H1 (cell line): ENCODE results near the gene INTS1. TPM values are rescaled to one million over a fixed set of nuclear protein-coding genes. Genes with fewer than 3 reads are reported as not detected.

ENCODE experiments used
- CTCF ChIA-PET: fragments of 300-600 bp; sonication (Branson Sonifier 250); formaldehyde crosslinking; loops from one replicate; lab custom pipeline; 2021; ENCODE audit not compliant: partially characterized antibody; lab: Charles Lee
- POLR2A ChIA-PET: fragments of 300-600 bp; sonication (Branson Sonifier 250); formaldehyde crosslinking; loops from one replicate; lab custom pipeline; 2021; ENCODE audit warnings: inconsistent platforms; ENCODE audit not compliant: partially characterized antibody; lab: Charles Lee
- DNase-seq, 2 experiments: peaks; one replicate each; pipeline versions ENCODE4 v3.0.0 to v3.0.0-alpha.2; 2010 to 2022; ENCODE audit warnings: low spot score in 2 of 2, low read depth in 1 of 2, mixed read lengths in 1 of 2
- FAIRE-seq: peaks from 2 replicates; lab custom pipeline; 2011; peaks lifted over from hg19 to GRCh38; lab: Jason Lieb, UNC
- H2AFZ ChIP-seq: 2 replicates; pipeline ENCODE4 v1.8.1; 2012; ENCODE audit warnings: low read length, inconsistent platforms
- H2AK5ac ChIP-seq: 2 replicates; pipeline ENCODE4 v1.6.1; 2013; ENCODE audit warnings: low read depth, low read length
- H2BK120ac ChIP-seq: replicated peaks from 2 replicates; pipeline ENCODE3; 2013; ENCODE audit warnings: low read depth, low read length, inconsistent platforms
- H2BK12ac ChIP-seq: 2 replicates; pipeline ENCODE4 v1.6.1; 2013; ENCODE audit warnings: low read depth, low read length
- H2BK15ac ChIP-seq: 2 replicates; pipeline ENCODE4 v1.6.1; 2013; ENCODE audit warnings: low read length
- H2BK20ac ChIP-seq: 2 replicates; pipeline ENCODE4 v1.6.1; 2013; ENCODE audit warnings: low read length
- H2BK5ac ChIP-seq: 2 replicates; pipeline ENCODE4 v1.6.1; 2013; ENCODE audit warnings: low read depth, low read length
- H3K14ac ChIP-seq: 2 replicates; pipeline ENCODE4 v1.6.1; 2013; ENCODE audit warnings: inconsistent platforms; ENCODE audit not compliant: insufficient read length
- H3K18ac ChIP-seq: 2 replicates; pipeline ENCODE4 v1.6.1; 2013; ENCODE audit warnings: low read length; ENCODE audit errors: extremely low read depth
- H3K23ac ChIP-seq: 2 replicates; pipeline ENCODE4 v1.6.1; 2013; ENCODE audit warnings: inconsistent platforms; ENCODE audit not compliant: insufficient read length
- H3K23me2 ChIP-seq: 2 replicates; pipeline ENCODE4 v1.6.1; 2013; ENCODE audit warnings: low read depth, low read length
- H3K27ac ChIP-seq: 2 replicates; pipeline ENCODE4 v1.6.1; 2011; ENCODE audit warnings: low read depth, low read length, inconsistent platforms
- H3K27me3 ChIP-seq, 4 experiments: replicated peaks in 1 of 4; 1 replicate in 1 of 4; 2 replicates in 3 of 4; pipeline versions ENCODE4 v1.6.1 to v1.8.1; 2011 to 2013; ENCODE audit warnings: low read length in 3 of 4, mild to moderate bottlenecking in 3 of 4, inconsistent platforms in 2 of 4, mixed read lengths in 2 of 4, moderate library complexity in 1 of 4; ENCODE audit not compliant: control insufficient read depth in 3 of 4, insufficient read depth in 3 of 4; ENCODE audit errors: extremely low read depth in 1 of 4
- H3K36me3 ChIP-seq, 4 experiments: 2 replicates each; pipeline versions ENCODE4 v1.6.1 to v1.8.1; 2011 to 2013; ENCODE audit warnings: mild to moderate bottlenecking in 4 of 4, low read length in 3 of 4, moderate library complexity in 2 of 4, control low read depth in 1 of 4, inconsistent platforms in 1 of 4; ENCODE audit not compliant: insufficient read depth in 4 of 4, control insufficient read depth in 2 of 4
- H3K4ac ChIP-seq: replicated peaks from 2 replicates; pipeline ENCODE3; 2013; ENCODE audit warnings: low read length, low read depth, mixed read lengths, inconsistent platforms; ENCODE audit not compliant: insufficient read length
- H3K4me1 ChIP-seq, 4 experiments: replicated peaks in 1 of 4; 1 replicate in 1 of 4; 2 replicates in 3 of 4; pipeline versions ENCODE4 v1.6.1 to v1.8.1; 2011 to 2013; ENCODE audit warnings: low read length in 3 of 4, inconsistent platforms in 2 of 4, mixed read lengths in 1 of 4; ENCODE audit not compliant: insufficient read depth in 4 of 4, control insufficient read depth in 3 of 4
- H3K4me2 ChIP-seq, 2 experiments: 2 replicates each; pipeline versions ENCODE4 v1.6.1 to v1.8.1; 2011 to 2013; ENCODE audit warnings: low read depth in 2 of 2, low read length in 2 of 2, control low read depth in 1 of 2, inconsistent platforms in 1 of 2, mild to moderate bottlenecking in 1 of 2; ENCODE audit not compliant: insufficient read depth in 1 of 2
- H3K4me3 ChIP-seq, 4 experiments: fragments of 200-600, 300-600 bp in 1 of 4; sonication (generic), shearing (Covaris generic), sonication (Bioruptor Twin) in 1 of 4; 2 replicates each; pipeline versions ENCODE4 v1.5.1 to v1.8.1; 2011 to 2016; ENCODE audit warnings: low read length in 4 of 4, low read depth in 3 of 4, control low read depth in 2 of 4, inconsistent platforms in 2 of 4, mild to moderate bottlenecking in 2 of 4, mixed read lengths in 1 of 4, moderate library complexity in 1 of 4; ENCODE audit not compliant: insufficient read depth in 2 of 4; ENCODE audit errors: extremely low read depth in 1 of 4
- H3K56ac ChIP-seq: replicated peaks from 2 replicates; pipeline ENCODE3; 2013; ENCODE audit warnings: low read depth, mild to moderate bottlenecking, mixed read lengths, low read length, inconsistent platforms; ENCODE audit not compliant: insufficient read length
- H3K79me1 ChIP-seq: 2 replicates; pipeline ENCODE4 v1.6.1; 2013; ENCODE audit warnings: low read depth, low read length, control low read depth
- H3K79me2 ChIP-seq, 2 experiments: 2 replicates each; pipeline versions ENCODE4 v1.6.1 to v1.8.1; 2012 to 2013; ENCODE audit warnings: low read length in 2 of 2, mild to moderate bottlenecking in 2 of 2, inconsistent platforms in 1 of 2; ENCODE audit not compliant: insufficient read depth in 2 of 2, control insufficient read depth in 1 of 2
- H3K9ac ChIP-seq, 4 experiments: replicated peaks in 1 of 4; 1 replicate in 1 of 4; 2 replicates in 3 of 4; pipeline versions ENCODE4 v1.6.1 to v1.8.1; 2011 to 2013; ENCODE audit warnings: low read depth in 3 of 4, low read length in 3 of 4, control low read depth in 2 of 4, mild to moderate bottlenecking in 2 of 4, moderate library complexity in 2 of 4, inconsistent platforms in 1 of 4; ENCODE audit errors: extremely low read depth in 1 of 4
- H3K9me3 ChIP-seq, 2 experiments: 2 replicates each; pipeline versions ENCODE4 v1.6.1 to v1.8.1; 2012 to 2013; ENCODE audit warnings: mild to moderate bottlenecking in 2 of 2, moderate library complexity in 2 of 2, control low read depth in 1 of 2, inconsistent platforms in 1 of 2, low read depth in 1 of 2, low read length in 1 of 2, mixed read lengths in 1 of 2; ENCODE audit not compliant: insufficient read depth in 2 of 2
- H4K20me1 ChIP-seq, 2 experiments: replicated peaks in 1 of 2; 2 replicates each; pipeline versions ENCODE3 to v1.8.1; 2011 to 2013; ENCODE audit warnings: inconsistent platforms in 2 of 2, low read length in 2 of 2, mild to moderate bottlenecking in 1 of 2; ENCODE audit not compliant: insufficient read depth in 2 of 2, control insufficient read depth in 1 of 2
- H4K5ac ChIP-seq: 2 replicates; pipeline ENCODE4 v1.6.1; 2013; ENCODE audit warnings: low read length, low read depth, mixed read lengths, inconsistent platforms; ENCODE audit not compliant: insufficient read length
- H4K8ac ChIP-seq: 2 replicates; pipeline ENCODE4 v1.8.0; 2013; ENCODE audit warnings: mild to moderate bottlenecking, moderate library complexity, low read length, inconsistent platforms; ENCODE audit not compliant: insufficient read depth; ENCODE audit errors: extremely low read depth
- H4K91ac ChIP-seq: replicated peaks from 2 replicates; pipeline ENCODE3; 2013; ENCODE audit warnings: low read length, mixed read lengths, inconsistent platforms; ENCODE audit not compliant: insufficient read length
- SIX5 ChIP-seq: IDR thresholded peaks from 2 replicates; pipeline ENCODE4 v1.6.1; 2011; ENCODE audit warnings: mild to moderate bottlenecking, low read depth, low read length
- SP4 ChIP-seq: IDR thresholded peaks from 2 replicates; pipeline ENCODE4 v1.6.1; 2012; ENCODE audit warnings: low read length, inconsistent platforms
- WGBS, 2 experiments: shearing (Covaris generic) in 1 of 2; methylation state at CpG; one replicate each; pipeline versions ENCODE4 v1.1.6 to v1.1.7; 2013 to 2015; ENCODE audit warnings: low lambda C conversion rate in 2 of 2, mixed read lengths in 2 of 2, inconsistent platforms in 1 of 2, low coverage in 1 of 2, missing lambda C conversion rate in 1 of 2; ENCODE audit not compliant: insufficient replicate concordance in 2 of 2, insufficient coverage in 1 of 2, insufficient read length in 1 of 2; ENCODE audit errors: extremely low coverage in 1 of 2, missing lambda C conversion rate in 1 of 2; 5-methylcytosine and 5-hydroxymethylcytosine counted together
- polyA plus RNA-seq, 7 experiments: library from polyadenylated mRNA; depleted of rRNA in 3 of 7; stranded (reverse) in 5 of 7; unstranded in 2 of 7; fragments of >200 nt in 5 of 7; fragments of 200-250 nt in 2 of 7; gene quantifications; 1 replicate in 5 of 7; 2 replicates in 1 of 7; 4 replicates in 1 of 7; pipeline versions ENCODE4 v1.2.1 to v1.2.3, GENCODE V29; 2011 to 2013; ENCODE audit warnings: missing spikeins in 2 of 7, mixed read lengths in 2 of 7
- total RNA-seq: library from RNA; stranded (reverse); fragmentation: NEBNext Ultra II Directional; extraction: Animal tissue kit (Norgen Biotek cat#: 25700); gene quantifications from 2 replicates; pipeline ENCODE4 v1.2.1, GENCODE V29; 2021

INTS1 gene
- total and polyA plus RNA-seq, 2 of the 8 experiments (the other 6 are each of a cell fraction or from before 2014, with no cell fraction given): 76.9 to 104 TPM

GRCh38 chr7:1550005-1550845 is 46.0 kb upstream of the INTS1 start:
- Histone ChIP-seq H3K18ac (no peak overlapping the region; the same call in 1 of the 2 replicates), H3K9ac (no peak overlapping the region), H4K5ac (peak overlapping the region; percentile 33), H2BK120ac (no peak overlapping the region), H3K4me1 (peaks cover 0 to 2% (median under 1%) of the 10 kb centered on the region in 4 experiments; a peak in 5 of 7 replicates), H3K36me3 (no peaks in the 10 kb centered on the region), H3K9me3 (no peaks in the 10 kb centered on the region), H4K8ac (peak overlapping the region; percentile 85; the same call in 1 of the 2 replicates), H3K27me3 (no peaks in the 10 kb centered on the region), H3K4ac (no peak overlapping the region), H4K20me1 (peaks cover 0 to 3% of the 10 kb centered on the region in 2 experiments), H2BK12ac (0 out of 2 replicates have a peak overlapping the region, but pooled peaks have one; percentile 71), H3K23ac (no peak overlapping the region), H2BK5ac (peak overlapping the region; percentile 82; the same call in 1 of the 2 replicates), H4K91ac (no peak overlapping the region), H3K4me2 (no peak overlapping the region), H3K79me1 (no peaks in the 10 kb centered on the region), H3K14ac (no peak overlapping the region), H3K79me2 (no peaks in the 10 kb centered on the region), H2BK15ac (peak overlapping the region; percentile 61; the same call in 1 of the 2 replicates), H3K56ac (no peak overlapping the region), H2AFZ (no peak overlapping the region), H2AK5ac (no peak overlapping the region), H2BK20ac (no peak overlapping the region), H3K23me2 (no peaks in the 10 kb centered on the region), H3K4me3 (no peak overlapping the region), H3K27ac (no peak overlapping the region)
- POLR2A ChIA-PET: no interaction called here
- 95% methylated on average over 22 of the region's 42 CpGs; no CpG with 5 or more reads in 1 of the 2 experiments for WGBS, 2 experiments
- FAIRE-seq (no peak), DNase-seq (no peak)
- TF ChIP-seq SP4: no peak
- no peak for TF ChIP-seq SIX5
- CTCF ChIA-PET: interaction anchor here (1.5 to 1.6 kb wide), 2 partner anchors 8 to 15 kb away, joined by 4 to 7 read pairs; no protein-coding TSS in a partner anchor
